ENCODE data around the gene GDPD5.

Gene GDPD5

GRCh38 chr11:75571625-75572024 lies 45.9 kb upstream of the GDPD5 start:
- no peak overlapping the region for H3K9ac ChIP-seq (ENCODE audit: low read depth, low read length)
- no peak overlapping the region for H2AFZ ChIP-seq (ENCODE audit: low read depth, low read length)
- no peak overlapping the region for H3K4me2 ChIP-seq (ENCODE audit: insufficient read depth, low read length)
- H3K79me2 ChIP-seq (ENCODE audit: insufficient read depth, low read length) = no peaks in the 10 kb centered on the region
- no peak for ATAC-seq (ENCODE audit: insufficient read depth, low read depth)
- H3K27ac ChIP-seq (ENCODE audit: low read length) = no peak overlapping the region
- no peak overlapping the region for H3K4me3 ChIP-seq (ENCODE audit: low read depth in 1 of 2, low read length in 2 of 2)
- H4K20me1 ChIP-seq (ENCODE audit: insufficient read depth, low read length) = no peaks in the 10 kb centered on the region
- no peaks in the 10 kb centered on the region for H3K9me3 ChIP-seq (ENCODE audit: insufficient read depth, low read length, severe bottlenecking)
- peaks cover 58% of the 10 kb centered on the region for H3K36me3 ChIP-seq (ENCODE audit: insufficient read depth, low read length)
- H3K4me1 ChIP-seq (ENCODE audit: insufficient read depth, low read length) = no peaks in the 10 kb centered on the region
- DNase-seq = no peak
- no peaks in the 10 kb centered on the region for H3K27me3 ChIP-seq (ENCODE audit: insufficient read depth, low read length, poor library complexity)
- TF ChIP-seq EZH2 (IDR thresholded peaks at IDR 0.05; ENCODE audit: borderline replicate concordance, low read depth, low read length, severe bottlenecking) = no peak
- no peak for TF ChIP-seq CTCF (IDR thresholded peaks at IDR 0.05; ENCODE audit: borderline replicate concordance, extremely low read depth, low read length, poor library complexity, severe bottlenecking)

DNA sequence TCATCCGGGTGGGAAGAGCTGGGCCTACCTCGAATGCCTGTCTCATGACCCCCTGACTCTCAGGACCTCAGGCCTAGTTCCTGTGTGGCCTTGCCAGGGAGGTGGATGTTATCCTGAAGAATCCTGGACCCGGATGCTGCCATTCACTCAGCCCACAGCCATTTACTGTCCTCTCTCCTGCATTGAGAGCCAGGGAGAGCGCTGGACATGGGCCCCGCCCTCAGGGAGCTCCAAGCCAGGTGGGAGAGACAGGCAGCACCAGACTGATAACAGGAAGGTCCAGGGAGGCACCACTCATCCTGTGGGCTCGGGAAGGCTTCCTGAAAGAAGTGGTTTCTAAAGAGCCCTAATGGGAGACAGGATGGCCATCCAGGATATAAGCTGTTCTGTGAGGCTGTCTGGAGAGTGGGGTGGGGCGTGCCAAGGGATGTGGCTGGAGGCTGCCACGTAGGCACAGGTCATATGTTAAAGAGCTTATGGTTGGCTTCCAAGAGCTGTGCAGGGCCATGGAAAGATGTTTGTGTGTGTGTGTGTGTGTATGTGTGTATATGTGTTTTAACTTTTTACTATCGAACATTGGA lies 44.9 kb upstream of the GDPD5 start:
- no peak overlapping the region for H3K4me3 ChIP-seq (ENCODE audit: low read depth in 1 of 2, low read length in 2 of 2)
- no peak for TF ChIP-seq EZH2 (IDR thresholded peaks at IDR 0.05; ENCODE audit: borderline replicate concordance, low read depth, low read length, severe bottlenecking)
- no peak for TF ChIP-seq CTCF (IDR thresholded peaks at IDR 0.05; ENCODE audit: borderline replicate concordance, extremely low read depth, low read length, poor library complexity, severe bottlenecking)
- no peak for ATAC-seq (ENCODE audit: insufficient read depth, low read depth)
- H3K4me2 ChIP-seq (ENCODE audit: insufficient read depth, low read length) = no peak overlapping the region
- H3K9ac ChIP-seq (ENCODE audit: low read depth, low read length) = no peak overlapping the region
- H3K4me1 ChIP-seq (ENCODE audit: insufficient read depth, low read length) = 0 out of 2 replicates have a peak, but pooled peaks cover under 1% of the 10 kb centered on the region
- DNase-seq = no peak
- H4K20me1 ChIP-seq (ENCODE audit: insufficient read depth, low read length) = no peaks in the 10 kb centered on the region
- no peaks in the 10 kb centered on the region for H3K9me3 ChIP-seq (ENCODE audit: insufficient read depth, low read length, severe bottlenecking)
- H3K27ac ChIP-seq (ENCODE audit: low read length) = no peak overlapping the region
- H3K36me3 ChIP-seq (ENCODE audit: insufficient read depth, low read length) = peaks cover 61% of the 10 kb centered on the region
- no peak overlapping the region for H2AFZ ChIP-seq (ENCODE audit: low read depth, low read length)
- H3K27me3 ChIP-seq (ENCODE audit: insufficient read depth, low read length, poor library complexity) = no peaks in the 10 kb centered on the region
- H3K79me2 ChIP-seq (ENCODE audit: insufficient read depth, low read length) = no peaks in the 10 kb centered on the region

DNA sequence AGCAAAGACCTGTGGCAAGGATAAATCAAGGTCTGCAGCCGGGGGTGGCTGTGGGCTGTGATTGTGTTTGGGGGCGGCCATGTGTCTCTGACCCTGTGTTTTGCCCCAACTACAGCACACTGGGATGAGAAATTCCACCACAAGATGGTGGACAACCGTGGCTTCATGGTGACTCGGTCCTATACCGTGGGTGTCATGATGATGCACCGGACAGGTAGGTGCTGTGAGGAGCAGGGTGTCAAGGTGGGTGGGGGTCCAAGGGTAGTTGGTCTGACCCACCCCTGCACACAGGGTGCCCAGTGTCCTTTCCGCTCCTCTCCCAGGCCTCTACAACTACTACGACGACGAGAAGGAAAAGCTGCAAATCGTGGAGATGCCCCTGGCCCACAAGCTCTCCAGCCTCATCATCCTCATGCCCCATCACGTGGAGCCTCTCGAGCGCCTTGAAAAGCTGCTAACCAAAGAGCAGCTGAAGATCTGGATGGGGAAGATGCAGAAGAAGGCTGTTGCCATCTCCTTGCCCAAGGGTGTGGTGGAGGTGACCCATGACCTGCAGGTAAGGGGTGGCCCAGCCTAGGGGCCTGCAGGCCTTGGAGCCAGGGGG lies 43.0 kb upstream of the GDPD5 start:
- no peak overlapping the region for H2AFZ ChIP-seq (ENCODE audit: low read depth, low read length)
- no peaks in the 10 kb centered on the region for H3K9me3 ChIP-seq (ENCODE audit: insufficient read depth, low read length, severe bottlenecking)
- peaks cover 11% of the 10 kb centered on the region for H3K79me2 ChIP-seq (ENCODE audit: insufficient read depth, low read length)
- no peaks in the 10 kb centered on the region for H3K27me3 ChIP-seq (ENCODE audit: insufficient read depth, low read length, poor library complexity)
- H3K27ac ChIP-seq (ENCODE audit: low read length) = no peak overlapping the region
- no peak overlapping the region for H3K4me3 ChIP-seq (ENCODE audit: low read depth in 1 of 2, low read length in 2 of 2)
- TF ChIP-seq CTCF (IDR thresholded peaks at IDR 0.05; ENCODE audit: borderline replicate concordance, extremely low read depth, low read length, poor library complexity, severe bottlenecking) = no peak
- DNase-seq (no peak), ATAC-seq (ENCODE audit: insufficient read depth, low read depth) (no peak)
- H3K4me1 ChIP-seq (ENCODE audit: insufficient read depth, low read length) = peaks cover 9% of the 10 kb centered on the region
- no peak overlapping the region for H3K4me2 ChIP-seq (ENCODE audit: insufficient read depth, low read length)
- H3K36me3 ChIP-seq (ENCODE audit: insufficient read depth, low read length) = peaks cover 61% of the 10 kb centered on the region
- H4K20me1 ChIP-seq (ENCODE audit: insufficient read depth, low read length) = no peaks in the 10 kb centered on the region
- no peak overlapping the region for H3K9ac ChIP-seq (ENCODE audit: low read depth, low read length)
